ENCODE measurements around the gene MTURN.

GRCh38 chr7:30145426-30145970 lies 10.7 kb downstream of the MTURN start:
- TF ChIP-seq CTCF (IDR thresholded peaks at IDR 0.05), result no peak
- no peak for TF ChIP-seq POLR2A (IDR thresholded peaks at IDR 0.05)
